Measurements from ENCODE around the gene DIABLO. TPM values are rescaled to one million over a fixed set of nuclear protein-coding genes. Genes with fewer than 3 reads are reported as not detected.

The DIABLO gene
- total and polyA plus RNA-seq, 8 donors: 34.6 to 63.8 (median 55.3) TPM

- no peak for DNase-seq
- intact Hi-C loops (cut with DNase I): no loop called here
- H3K36me3 ChIP-seq: peaks cover 5 to 100% of the 10 kb centered on the region in 2 donors
These were observed 9.4 kb downstream of the DIABLO start for GRCh38 chr12:122216445-122216844.

DNA sequence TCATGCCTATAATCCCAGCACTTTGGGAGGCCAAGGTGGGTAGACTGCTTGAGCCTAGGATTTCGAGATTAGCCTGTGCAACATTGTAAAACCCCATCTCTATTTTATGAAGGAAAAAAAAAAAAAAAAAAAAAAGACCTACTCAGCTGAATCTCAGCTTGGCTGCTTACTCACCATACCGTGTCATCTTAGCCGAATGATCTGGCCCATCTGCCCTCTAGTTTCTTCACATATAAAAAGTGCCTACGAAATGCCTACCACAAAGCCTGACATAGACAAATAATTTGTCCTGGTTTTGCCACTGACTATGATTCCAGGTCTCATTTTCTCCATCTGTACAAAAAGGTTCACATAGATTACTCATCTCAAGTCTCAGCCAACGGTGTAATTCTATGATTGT lies 10.1 kb downstream of the DIABLO start:
- Histone ChIP-seq H3K4me3 (no peak overlapping the region), H3K27ac (no peak overlapping the region), H3K27me3 (no peaks in the 10 kb centered on the region), H3K9me3 (no peaks in the 10 kb centered on the region), H3K4me1 (no peaks in the 10 kb centered on the region), H3K36me3 (peaks cover 5 to 100% of the 10 kb centered on the region in 2 donors)
- DNase-seq (no peak), ATAC-seq (no peak)
- intact Hi-C loops (cut with DNase I): no loop called here
- TF ChIP-seq, protein P1, sequence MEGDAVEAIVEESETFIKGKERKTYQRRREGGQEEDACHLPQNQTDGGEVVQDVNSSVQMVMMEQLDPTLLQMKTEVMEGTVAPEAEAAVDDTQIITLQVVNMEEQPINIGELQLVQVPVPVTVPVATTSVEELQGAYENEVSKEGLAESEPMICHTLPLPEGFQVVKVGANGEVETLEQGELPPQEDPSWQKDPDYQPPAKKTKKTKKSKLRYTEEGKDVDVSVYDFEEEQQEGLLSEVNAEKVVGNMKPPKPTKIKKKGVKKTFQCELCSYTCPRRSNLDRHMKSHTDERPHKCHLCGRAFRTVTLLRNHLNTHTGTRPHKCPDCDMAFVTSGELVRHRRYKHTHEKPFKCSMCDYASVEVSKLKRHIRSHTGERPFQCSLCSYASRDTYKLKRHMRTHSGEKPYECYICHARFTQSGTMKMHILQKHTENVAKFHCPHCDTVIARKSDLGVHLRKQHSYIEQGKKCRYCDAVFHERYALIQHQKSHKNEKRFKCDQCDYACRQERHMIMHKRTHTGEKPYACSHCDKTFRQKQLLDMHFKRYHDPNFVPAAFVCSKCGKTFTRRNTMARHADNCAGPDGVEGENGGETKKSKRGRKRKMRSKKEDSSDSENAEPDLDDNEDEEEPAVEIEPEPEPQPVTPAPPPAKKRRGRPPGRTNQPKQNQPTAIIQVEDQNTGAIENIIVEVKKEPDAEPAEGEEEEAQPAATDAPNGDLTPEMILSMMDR (IDR thresholded peaks at IDR 0.05): no peak

More at GRCh38 chr12:122216445-122216844, 9.4 kb downstream of the DIABLO start:
- Histone ChIP-seq H3K4me1 (no peaks in the 10 kb centered on the region), H3K4me3 (no peak overlapping the region), H3K9me3 (no peaks in the 10 kb centered on the region), H3K27ac (no peak overlapping the region), H3K27me3 (no peaks in the 10 kb centered on the region)
- TF ChIP-seq, protein P1 (IDR thresholded peaks at IDR 0.05): no peak
- ATAC-seq: no peak

DNA sequence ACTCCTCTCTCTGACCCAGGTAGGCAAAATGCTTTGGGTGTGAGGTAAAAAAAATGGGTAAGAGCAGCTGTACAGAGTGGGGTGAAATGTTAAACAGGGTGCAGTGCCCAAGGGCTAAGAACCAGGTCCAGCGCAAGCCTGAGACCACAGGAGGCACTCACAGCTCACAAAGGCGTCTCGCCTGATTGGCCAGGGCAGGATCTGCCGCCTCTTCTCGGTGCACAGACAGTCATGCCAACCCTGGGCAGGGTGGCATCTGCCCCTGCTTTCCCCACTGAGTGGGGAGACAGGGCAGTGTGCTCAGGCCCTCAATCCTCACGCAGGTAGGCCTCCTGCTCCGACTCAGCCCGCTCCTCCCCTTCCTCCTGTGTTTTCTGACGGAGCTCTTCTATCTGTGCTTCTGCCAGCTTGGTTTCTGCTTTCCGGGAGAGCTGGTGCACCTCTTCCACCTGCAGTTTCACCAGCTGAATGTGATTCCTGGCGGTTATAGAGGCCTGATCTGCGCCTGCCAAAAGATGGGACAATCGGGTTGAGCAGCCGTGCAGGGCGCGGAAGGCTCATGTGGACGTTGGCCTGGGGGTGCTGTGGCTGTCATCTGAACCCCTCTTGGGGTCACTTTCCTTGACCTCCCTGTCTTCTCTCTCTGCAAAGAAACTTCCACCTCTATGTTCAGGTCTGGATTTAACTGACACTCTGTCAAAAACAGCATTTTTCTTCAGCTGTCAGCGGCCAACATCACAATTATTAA lies 17.6 kb downstream of the DIABLO start:
- H3K36me3 ChIP-seq: peaks cover 0 to 68% of the 10 kb centered on the region in 2 donors

GRCh38 chr12:122207391-122207790 lies 18.5 kb downstream of the DIABLO start:
- Histone ChIP-seq H3K4me1 (peaks cover 0 to 17% of the 10 kb centered on the region in 2 donors), H3K36me3 (peaks cover 0 to 59% of the 10 kb centered on the region in 2 donors), H3K27me3 (peaks cover 22 to 43% of the 10 kb centered on the region in 2 donors), H3K9me3 (no peaks in the 10 kb centered on the region), H3K27ac (no peak overlapping the region), H3K4me3 (no peak overlapping the region)
- DNase-seq (no peak), ATAC-seq (no peak)
- intact Hi-C loops (cut with DNase I): no loop called here
- TF ChIP-seq, protein P1 (IDR thresholded peaks at IDR 0.05): no peak

More for the DNA sequence above, 17.6 kb downstream of the DIABLO start:
- H3K27me3 ChIP-seq: peaks cover 15 to 34% of the 10 kb centered on the region in 2 donors
- ATAC-seq (no peak), DNase-seq (no peak)
- intact Hi-C loops (cut with DNase I): no loop called here
- no peak overlapping the region for H3K4me3 ChIP-seq
- H3K4me1 ChIP-seq: peaks cover 0 to 13% of the 10 kb centered on the region in 2 donors
- no peak overlapping the region for H3K27ac ChIP-seq
- TF ChIP-seq, protein P1 (IDR thresholded peaks at IDR 0.05): no peak
- no peaks in the 10 kb centered on the region for H3K9me3 ChIP-seq

DNA sequence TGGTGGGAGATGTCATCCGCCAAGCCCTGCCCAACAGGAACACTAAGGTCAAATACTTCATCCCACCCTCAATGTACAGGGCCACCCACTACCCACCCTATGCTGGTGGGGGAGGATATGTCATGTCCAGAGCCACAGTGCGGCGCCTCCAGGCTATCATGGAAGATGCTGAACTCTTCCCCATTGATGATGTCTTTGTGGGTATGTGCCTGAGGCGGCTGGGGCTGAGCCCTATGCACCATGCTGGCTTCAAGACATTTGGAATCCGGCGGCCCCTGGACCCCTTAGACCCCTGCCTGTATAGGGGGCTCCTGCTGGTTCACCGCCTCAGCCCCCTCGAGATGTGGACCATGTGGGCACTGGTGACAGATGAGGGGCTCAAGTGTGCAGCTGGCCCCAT lies 18.9 kb downstream of the DIABLO start:
- ATAC-seq: no peak
- no peak overlapping the region for H3K27ac ChIP-seq
- intact Hi-C loops (cut with DNase I): no loop called here

More for the DNA sequence above, 18.9 kb downstream of the DIABLO start:
- TF ChIP-seq, protein P1 (IDR thresholded peaks at IDR 0.05): no peak
- no peak for DNase-seq
- Histone ChIP-seq H3K9me3 (no peaks in the 10 kb centered on the region), H3K27me3 (peaks cover 22 to 47% of the 10 kb centered on the region in 2 donors), H3K4me3 (no peak overlapping the region), H3K36me3 (peaks cover 0 to 55% of the 10 kb centered on the region in 2 donors), H3K4me1 (peaks cover 0 to 17% of the 10 kb centered on the region in 2 donors)

All from left lung (tissue), 10 donors.